HG03342 (cell line): Measurements from ENCODE around the gene COPS7B.

ENCODE experiments used
- ATAC-seq: cut with Tn5 transposase; IDR thresholded peaks from one replicate; pipeline ENCODE4 v1.9.1; 2021; ENCODE audit warnings: mild to moderate bottlenecking, moderate library complexity; ENCODE audit not compliant: unreplicated experiment

The COPS7B gene

DNA sequence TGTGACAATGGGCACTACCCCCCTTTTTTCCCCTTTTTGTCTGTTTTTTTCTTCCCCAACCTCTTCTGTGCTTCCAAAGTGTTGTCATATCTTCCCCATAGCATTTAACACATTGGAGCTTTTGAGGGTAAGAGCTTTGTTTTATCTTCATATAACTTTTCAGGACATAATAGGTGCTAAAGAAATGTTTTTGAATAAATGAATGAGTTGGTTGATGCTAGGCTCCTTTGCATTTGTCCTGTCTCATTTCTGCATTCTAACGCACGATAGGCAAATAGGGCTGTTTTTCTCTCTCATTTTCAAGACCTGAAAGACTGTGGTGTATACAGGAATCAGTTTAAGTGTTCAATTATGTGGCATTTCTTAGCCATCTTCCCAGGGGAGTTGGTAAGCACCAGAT, 832 bp upstream of the COPS7B start:
- ATAC-seq = no peak

- ATAC-seq = no peak
Measured at GRCh38 chr2:231785822-231786176, 446 bp upstream of the COPS7B start.

- ATAC-seq = no peak
Measured at GRCh38 chr2:231786917-231787292, 660 bp downstream of the COPS7B start.

GRCh38 chr2:231791107-231791506, 4.9 kb downstream of the COPS7B start:
- no peak for ATAC-seq

DNA sequence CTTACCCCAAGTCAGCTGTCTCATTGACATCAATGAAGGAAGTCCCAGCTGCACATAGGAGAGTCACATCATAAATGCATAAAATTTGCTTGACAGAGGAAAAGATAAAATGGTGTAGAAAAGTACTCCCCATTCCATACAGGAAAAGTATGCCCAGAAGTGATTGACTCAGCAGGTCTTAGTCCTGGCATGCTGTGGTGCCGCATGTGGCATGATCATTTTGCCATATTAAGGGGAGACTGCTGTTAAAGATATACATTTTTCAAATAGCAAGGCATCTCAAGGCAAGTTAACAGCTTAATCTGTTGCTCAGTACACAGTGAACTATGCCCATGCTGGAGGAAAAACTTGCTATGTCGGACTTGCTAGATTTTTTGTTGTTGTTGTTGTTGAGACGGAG, 8.1 kb downstream of the COPS7B start:
- ATAC-seq = no peak

- no peak for ATAC-seq
Measured at GRCh38 chr2:231795525-231796327, 9.5 kb downstream of the COPS7B start.

GRCh38 chr2:231800493-231801091, 14.3 kb downstream of the COPS7B start:
- no peak for ATAC-seq

DNA sequence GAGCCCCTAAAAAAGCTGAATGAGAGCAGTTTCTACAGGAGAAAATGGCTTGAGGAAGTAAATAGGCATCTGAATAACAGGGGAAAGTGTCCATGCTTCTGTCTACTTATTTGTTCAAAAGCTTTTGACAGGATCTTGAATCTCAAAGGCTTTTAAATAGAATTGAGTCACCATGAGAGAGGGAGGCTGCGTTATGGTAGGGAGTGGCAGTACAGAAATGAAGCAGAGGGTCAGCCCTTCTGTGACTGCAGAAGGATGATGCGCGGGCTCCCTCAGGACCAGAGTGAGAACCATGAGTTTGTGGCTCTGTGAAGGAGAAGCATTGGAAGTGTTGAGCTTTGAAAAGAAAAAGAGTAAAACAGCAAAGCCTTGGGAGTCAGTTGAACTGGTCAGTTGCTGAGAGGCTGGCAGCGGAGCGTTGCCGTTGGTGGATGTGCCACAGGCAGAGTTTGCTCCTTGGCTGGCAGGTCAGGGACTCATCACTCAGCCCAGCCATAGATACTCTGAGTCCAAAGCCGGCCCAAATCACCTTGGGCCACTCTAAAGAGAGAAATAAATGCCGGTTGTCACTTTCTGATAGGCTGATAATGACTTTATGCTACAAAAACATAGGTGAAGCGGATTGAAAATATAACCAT, 17.4 kb downstream of the COPS7B start:
- ATAC-seq = no peak

DNA sequence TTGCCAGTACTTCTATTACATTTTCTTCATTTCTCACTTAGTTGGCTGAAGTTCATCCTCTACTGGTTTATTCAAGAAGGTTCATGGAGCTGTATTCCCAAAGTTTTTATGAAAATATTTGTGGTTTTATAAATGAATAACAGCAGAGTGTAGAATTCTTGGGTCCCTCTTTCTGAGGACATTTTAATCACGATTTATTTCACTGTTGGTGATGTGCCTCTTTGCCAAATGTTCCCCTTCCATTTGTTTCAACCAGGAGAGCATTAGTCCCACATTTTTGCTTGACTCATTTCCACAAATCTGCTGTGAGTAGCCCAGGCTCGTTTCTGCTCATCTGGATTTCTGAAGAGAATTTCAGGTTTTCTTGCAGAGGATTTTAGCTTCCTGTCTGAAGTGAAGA, 20.8 kb downstream of the COPS7B start:
- ATAC-seq = no peak

GRCh38 chr2:231810905-231811304, 24.7 kb downstream of the COPS7B start:
- ATAC-seq = no peak

DNA sequence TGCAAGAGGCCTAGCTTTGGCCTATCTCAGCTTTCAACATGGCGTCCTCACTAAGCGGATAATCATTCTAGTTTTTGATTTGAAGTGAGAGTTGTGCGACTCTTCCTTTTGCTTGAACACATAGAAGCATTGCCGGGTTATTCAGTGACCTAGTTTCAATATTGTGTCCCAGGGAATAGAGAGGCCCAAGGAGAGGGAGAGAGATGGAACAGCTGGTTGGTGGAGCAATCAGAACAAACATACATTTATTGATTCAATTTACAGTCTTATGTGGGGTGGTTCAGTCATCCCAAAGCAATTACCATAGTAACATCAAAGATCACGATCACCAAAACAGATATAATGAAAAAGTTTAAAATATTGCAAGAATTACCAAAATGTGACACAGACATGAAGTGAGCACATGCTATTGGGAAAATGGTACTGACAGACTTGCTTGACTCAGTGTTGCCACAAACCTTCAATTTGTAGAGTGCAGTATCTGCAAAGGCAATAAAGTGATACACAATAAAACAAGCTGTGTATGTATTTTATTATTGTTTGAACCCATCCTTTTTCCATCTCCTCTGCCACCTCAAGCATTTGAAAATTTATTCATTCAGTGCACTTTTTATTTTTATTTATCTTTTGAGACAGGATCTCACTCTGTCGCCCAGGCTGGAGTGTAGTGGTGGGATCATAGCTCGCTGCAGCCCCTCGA, 30.2 kb downstream of the COPS7B start:
- ATAC-seq = no peak

- no peak for ATAC-seq
Measured at GRCh38 chr2:231819447-231820042, 33.3 kb downstream of the COPS7B start.

- no peak for ATAC-seq
Measured at GRCh38 chr2:231820786-231821303, 34.6 kb downstream of the COPS7B start.

DNA sequence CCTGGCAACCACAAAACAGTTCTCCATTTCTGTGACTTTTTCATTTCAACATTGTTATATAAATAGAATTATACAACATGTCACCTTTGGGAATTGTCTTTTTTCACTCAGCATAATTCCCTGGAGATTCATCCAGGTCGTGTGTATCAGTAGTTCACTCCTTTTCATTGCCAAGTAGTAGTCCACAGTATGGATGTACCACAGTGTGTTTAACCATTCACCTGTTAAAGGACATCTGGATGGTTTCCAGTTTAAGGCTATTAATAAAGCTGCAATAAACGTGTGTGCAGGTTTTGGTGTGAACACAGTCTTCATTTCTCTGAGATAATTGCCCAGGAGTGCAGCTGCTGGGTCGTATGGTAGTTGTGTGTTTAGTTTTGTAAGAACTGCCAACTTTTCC, 35.7 kb downstream of the COPS7B start:
- no peak for ATAC-seq

DNA sequence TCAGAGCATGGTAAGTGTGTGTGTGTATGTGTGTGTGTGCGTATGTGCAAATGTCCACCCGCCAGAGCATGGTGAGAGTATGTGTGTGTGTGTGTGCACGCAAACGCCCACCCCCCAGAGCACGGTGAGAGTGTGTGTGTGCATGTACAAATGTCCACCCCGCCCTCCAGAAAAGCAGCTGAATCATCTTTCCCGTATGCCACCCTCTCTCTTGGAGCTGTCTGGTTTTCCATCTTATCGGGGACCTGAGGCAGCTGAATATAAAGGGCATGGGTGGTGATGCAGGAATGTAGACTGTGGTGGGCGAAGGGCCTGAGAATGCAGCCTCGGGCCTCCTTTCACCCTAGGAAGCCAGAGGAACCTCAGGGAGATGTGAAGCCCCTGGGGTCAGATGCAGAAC, 66.9 kb downstream of the COPS7B start:
- no peak for ATAC-seq

DNA sequence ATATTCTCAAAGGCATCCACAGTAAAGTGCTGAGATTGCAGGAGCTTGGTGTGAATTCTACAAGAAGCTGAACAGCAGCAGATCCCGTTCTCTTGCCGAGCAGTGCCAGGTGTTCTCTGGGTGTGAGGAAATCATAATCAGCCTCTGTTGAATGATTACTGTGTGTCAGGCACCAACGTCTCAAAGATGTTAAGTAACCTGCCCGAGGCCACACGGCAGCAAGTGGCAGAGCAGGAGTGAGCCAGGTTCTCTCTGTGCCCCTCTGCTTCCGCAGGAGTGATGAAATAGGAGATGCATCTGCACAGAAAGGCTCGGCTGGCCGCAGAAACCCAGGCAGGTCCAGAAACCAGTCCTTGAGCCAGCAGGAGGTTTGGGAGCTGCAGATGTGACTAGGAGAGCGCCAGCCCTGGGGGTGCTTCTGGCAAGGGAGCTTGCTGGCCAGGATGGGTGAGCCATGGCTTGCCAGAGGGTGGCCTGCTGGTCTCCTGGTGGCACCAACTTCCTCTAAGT, 68.4 kb downstream of the COPS7B start:
- no peak for ATAC-seq

DNA sequence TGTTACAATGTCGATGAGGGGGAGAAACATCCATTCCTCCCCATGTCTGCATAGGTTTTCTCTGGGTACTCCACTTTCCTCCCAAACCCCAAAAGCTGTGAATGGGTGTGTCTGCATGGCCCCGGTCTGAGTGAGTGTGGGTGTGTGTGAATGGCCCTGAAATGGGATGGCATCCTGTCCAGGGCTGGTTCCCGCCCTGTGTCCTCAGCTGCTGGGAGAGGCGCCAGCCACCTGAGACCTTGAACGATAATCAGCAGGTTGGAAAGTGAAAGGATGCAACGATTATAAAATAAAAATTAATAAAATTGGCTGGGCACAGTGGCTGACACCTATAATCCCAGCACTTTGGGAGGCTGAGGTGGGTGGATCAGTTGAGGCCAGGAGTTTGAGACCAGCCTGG, 70.7 kb downstream of the COPS7B start:
- ATAC-seq = no peak
